ENCODE results near the gene IGFLR1.
"Not testable (repeated sequence)": the region's sequence is repeated elsewhere in the genome, so short reads cannot be mapped to it uniquely, and the experiment has no call there.

IGFLR1 gene

DNA sequence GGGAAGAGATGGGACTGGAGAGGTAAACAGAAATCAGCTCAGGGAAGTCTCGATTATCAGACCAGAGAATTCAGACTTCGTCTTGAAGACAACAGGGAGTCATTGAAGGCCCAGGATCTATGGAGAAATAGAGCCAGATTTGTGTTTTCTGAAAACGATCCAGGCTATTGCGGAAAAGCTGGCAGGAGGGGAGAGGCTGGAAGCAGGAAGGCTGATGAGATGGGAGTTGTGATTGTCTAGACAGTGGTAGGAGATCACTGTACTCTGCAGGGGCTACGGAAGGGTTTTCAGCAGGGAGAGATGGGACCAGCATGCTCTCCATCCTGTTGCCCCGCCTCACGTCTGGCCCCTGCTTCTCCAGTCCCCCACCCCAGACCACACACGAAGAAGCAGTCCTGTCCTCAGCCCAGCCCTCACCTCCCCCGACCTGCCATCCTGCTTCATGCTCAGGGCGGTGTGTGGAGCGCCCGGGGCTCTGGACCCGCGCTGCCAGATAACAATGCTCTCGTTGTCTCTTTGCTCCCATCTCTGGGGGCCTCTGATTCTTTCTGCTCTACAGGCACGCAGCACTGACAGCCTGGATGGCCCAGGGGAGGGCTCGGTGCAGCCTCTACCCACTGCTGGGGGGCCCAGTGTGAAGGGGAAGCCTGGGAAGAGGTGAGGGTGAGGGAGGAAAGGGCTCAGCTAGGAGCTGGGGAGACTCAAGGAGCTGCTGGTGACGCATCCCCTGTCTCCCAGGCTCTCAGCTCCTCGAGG lies 35.0 kb upstream of the IGFLR1 start:
- DNase-seq: no peak

DNA sequence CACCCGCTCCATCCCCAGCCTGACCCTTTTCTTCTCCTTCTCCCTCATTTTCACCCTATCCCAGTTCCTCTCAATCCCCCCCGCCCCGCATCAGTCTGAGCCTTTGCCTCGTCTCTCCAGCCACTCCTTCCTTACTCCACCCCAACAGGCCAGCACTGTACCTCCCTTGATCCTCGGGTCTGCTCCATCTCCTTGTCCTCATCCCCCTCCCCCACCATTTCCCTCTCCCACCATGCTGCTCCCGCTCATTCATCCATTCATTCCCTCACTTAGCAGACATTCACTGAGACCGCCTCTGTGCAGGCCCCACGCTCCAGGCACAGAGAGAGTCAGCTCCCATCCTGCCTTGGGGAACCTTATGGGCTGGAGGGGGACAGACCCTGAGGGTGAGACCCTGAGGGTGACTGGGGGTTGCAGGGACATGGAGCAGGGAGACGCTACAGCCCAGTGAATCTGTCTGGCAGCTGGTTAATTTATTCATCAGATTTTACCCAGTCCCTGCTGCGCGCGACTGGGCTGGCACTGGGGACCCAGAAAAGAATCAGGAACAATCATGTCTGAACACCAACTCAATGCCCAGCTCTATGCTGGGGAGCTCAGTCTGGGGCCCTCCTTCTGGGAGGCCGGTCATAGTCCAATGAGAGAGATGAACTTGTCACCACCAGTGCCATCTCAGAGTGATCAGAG lies 34.0 kb upstream of the IGFLR1 start:
- no peak for DNase-seq

DNA sequence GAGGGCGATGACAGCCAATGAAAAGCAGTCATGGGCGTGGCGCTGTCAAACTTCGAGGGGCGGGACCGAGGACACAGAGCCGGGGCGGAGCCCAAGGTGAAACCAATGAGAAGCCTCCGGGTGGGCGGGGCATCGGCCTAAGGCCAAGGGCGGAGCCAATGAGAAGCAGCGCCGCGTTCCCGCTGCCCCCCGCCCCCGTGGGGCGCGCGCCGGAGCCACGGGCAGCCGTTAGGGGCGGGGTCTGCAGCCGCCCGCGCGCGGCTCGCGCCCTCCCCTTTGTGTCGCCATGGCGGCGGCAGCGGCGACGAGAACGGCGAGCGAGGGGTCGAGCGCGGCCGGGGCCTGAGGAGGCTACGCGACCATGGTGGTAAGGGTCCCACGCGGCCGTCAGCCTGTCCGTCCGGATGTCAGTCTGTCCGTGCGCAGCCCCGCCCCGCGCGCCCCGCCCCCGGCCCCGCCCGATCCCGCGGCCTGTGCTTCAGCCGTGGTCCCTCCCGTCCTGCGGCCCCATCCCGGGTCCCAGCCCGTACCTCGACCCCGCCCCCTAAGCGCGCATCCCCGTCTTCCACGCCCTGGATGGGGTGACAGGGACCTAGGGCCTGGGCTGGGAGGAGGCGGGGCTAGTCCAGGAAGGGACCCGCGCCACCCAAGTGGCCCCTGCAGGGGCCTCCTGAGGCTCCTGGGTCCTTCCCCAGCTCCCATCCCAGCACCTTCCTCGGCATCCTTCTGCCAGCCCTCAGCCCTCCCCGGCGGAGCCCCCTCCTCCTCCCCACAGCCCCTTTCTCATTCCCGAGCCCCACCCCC lies 33.2 kb upstream of the IGFLR1 start, which contains the start of gene ARHGAP33:
TSS of gene ARHGAP33 (plus strand) at position 267 of the 804 bp plus-strand sequence. CDS start at position 362, 95 bp downstream.
- DNase-seq: peak; percentile 99 to 100 (median 100)

DNA sequence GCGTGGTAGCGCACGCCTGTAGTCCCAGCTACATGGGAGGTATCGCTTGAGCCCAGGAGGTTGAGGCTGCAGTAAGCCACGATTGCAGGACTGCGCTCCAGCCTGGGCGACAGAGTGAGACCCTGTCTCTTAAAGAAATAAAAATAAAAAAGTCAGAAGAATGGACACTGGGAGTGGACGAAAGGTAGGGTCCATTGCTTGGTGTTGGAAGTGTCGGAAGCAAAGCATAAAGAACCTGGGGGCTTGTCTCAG lies 32.7 kb upstream of the IGFLR1 start:
- no peak for DNase-seq

DNA sequence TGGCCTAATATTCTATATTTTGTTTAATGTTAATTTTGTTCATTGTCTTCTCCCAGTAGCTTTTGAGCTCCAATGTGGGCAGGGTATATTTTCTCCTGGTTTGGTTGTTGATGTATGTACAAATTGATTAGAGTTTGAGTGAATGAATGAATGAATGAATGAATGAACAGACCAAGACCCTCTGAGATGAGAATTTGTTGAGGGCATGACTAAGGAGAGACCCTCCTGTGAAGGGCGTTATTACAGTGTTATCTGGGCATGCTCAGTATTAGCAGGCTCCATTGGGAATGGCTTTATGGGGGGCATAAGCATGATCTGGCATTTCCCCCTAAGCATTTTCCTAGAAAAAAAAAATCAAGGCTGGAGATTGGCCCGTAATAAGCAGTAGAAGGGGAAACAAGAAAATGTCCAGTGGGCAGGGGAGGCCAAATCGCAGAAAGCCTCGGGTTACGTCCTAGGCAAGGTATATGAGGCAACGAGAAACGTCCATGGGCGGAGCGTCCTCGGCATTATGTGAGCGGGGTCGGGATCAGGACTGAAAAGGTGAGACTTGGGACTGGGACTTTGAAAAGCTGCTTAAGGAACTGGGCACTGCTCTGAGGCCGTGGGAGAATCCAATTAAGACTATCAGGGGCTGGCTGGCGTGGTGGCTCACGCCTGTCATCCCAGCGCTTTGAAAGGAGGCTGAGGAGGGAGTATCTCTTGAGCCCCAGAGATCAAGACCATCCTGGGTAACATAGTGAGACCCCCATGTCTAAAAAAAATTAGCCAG lies 32.2 kb upstream of the IGFLR1 start:
- DNase-seq: no peak

DNA sequence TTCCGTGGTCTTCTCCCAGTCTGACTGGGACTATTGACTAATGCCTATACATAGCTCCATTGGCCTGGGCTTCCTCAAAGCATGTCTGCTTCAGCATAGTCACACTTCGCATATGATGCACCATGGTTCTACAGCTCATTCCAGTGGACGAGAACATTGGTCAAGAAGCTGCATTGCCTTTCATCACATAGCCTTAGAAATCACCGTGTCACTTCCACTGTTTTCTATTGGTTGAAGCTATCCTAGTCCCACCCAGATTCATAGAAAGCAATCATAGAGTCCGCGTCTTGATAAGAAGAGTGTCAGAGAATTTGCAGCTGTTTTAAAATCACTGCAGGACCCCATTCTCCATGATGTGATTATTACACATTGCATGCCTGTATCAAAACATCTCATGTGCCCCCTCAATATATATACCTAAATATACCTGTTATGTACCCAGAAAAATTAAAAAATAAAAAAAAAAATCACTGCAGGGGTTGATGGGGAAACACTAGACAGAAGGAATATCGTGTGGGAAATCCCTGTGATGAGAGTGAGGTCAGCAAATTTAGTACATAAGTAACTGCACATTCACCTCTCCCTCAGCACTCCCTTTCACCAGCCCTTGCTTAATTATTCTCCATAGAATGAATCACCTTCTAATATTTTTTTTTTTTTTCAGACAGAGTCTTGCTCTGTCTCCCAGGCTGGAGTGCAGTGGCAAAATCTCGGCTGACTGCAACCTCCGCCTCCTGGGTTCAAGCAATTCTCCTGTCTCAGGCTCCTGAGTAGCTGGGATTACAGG lies 31.0 kb upstream of the IGFLR1 start:
- no peak for DNase-seq

DNA sequence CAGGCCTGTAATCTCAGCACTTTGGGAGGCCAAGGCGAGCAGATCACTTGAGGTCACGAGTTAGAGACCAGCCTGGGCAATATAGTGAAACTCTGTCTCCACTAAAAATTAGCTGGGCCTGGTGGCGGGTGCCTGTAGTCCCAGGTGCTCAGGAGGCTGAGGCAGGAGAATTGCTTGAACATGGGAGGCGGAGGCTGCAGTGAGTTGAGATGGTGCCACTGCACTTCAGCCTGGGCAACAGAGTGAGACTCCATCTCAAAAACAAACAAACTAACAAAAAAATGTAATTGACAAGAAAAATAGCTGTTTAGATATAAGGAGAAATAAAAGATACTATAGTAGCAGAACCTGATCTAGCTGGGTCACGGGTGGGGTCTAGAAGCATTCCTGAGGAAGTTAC lies 30.1 kb upstream of the IGFLR1 start:
- DNase-seq: not testable (repeated sequence)

DNA sequence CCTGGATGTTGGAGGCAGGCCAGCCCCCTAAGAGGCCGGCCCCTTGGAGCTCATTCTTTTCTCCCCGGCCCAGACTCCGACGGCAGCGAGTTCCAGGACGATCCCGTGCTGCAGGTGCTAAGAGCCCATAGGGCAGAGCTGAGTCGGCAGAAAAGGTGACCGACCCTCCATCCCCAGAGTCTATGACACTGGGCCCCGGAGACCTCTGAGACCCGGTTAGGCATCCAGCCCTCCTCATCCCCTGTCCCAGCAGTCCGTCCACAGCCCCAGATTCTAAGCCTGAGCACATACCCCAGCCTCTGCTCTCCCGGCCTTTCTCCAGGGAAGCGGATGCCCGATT lies 25.8 kb upstream of the IGFLR1 start:
- no peak for DNase-seq

DNA sequence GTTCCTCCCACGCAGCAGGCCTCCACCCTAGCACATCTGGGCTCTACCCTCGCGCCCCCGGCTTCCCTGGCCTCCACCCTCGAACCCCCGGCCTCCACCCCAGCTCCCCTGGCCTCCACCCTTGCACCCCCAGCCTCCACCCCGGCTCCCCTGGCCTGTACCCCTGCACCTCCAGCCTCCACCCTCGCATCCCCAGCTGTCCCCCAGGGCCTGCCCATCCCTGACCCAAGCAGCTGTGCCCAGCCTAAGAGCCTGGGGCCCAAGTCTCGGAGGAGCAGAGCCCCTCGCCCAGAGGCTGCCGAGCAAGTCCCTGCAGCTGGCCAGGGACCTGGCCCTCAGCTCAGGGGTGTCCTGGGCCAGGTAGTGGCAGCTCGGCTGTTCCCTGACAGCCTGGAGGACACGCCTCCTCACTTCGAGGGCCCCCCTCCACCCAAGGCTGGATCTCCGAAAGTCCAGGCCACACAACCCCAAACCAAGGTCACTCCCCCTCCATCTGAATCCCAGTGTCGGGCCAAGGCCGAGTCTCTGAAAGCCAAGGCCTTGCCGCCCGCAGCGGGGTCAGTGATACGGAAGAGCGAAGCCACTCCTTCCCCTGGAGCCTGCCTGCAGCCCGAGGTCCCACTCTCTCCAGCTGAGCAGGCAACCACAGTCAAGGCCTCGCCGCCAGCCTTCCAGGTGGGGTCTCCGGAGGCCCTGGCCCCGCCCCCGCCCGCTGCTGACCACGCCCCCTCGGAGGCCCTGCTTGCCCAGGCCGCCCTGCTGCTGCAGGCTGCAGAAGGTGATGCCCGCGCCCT lies 25.2 kb upstream of the IGFLR1 start:
- no peak for DNase-seq

DNA sequence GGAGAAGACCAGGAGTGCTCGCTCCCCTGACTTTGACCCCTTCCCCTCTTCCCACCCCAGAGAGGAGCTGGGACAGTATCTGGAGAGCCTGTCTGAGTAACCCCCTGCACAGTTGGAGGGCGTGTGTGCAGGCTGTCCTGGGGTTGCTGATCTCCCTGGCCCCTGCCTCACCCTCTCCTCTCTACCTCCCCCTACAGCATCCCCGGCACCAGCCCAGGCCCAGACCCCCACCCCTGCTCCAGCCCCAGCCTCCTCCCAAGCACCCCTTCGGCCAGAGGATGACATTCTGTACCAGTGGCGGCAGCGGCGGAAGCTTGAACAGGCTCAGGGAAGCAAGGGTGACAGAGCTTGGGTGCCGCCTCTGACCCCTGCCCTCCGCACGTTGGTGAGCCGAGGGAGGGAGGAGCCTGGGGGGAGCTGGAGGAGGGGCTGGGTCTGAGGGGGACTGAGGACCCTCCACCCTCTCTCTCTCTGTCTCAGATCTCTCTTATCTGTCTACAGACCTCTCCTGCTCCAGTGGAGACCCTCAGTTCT lies 24.4 kb upstream of the IGFLR1 start:
- DNase-seq: no peak

DNA sequence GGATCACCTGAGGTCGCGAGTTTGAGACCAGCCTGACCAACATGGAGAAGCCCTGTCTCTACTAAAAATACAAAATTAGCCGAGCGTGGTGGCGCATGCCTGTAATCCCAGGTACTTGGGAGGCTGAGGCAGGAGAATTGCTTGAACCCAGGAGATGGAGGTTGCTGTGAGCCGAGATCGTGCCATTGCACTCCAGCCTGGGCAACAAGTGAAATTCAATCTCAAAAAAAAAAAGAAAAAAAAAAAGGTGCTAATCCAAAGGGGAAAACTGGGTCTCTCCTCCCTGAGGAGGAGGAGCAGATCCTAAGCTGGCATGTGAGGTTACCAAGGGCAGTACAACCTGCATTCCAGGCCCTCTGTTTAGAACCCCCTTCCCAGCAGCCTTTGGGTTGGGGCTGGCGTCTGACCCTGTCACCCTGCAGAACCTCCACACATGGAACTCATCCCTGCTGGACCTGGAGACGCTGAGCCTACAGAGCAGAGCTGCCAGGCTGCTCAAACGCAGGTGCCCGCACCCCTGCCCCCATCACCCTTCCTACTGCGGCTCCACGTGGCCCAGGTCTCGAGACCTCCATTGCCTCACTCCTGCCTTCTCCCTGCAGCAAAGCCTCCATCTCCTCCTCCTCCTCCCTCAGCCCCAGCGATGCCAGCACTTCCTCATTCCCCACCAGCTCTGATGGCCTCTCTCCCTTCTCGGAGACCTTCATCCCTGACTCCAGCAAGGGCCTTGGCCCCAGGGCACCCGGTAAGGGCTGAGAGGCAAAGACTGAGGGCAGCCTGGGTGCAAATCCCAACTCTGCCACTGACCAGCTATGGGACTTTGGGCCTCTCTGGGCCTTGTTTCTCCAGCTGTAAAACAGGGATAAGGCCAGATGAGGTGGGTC lies 22.4 kb upstream of the IGFLR1 start:
- no peak for DNase-seq

DNA sequence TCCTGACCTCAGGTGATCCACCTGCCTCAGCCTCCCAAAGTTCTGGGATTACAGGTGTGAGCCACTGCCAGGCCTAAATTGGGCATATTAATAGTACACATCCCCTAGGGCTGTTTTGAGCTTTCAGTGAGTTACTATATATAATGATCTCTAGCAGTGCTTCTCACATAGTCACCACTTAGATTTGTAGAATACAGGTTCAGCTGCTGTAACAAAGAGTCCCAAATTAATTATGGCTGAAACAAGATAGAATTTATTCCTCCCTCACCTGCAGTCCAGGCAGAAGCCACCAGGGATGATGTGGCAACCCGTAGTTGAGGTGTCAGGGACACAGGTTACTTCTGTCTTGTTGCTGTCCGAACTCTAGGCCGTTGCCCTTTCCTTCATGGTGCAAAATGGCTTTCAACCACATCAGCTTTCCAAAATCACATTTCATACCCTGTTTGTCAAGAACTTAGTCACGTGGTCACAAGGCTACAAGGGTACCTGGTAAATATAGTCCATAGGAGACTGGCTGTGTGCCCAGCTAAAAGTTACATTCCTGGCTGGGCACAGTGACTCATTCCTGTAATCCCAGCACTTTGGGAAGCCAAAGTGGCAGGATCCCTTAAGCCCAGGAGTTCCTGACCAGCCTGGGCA lies 18.6 kb upstream of the IGFLR1 start:
- no peak for DNase-seq

DNA sequence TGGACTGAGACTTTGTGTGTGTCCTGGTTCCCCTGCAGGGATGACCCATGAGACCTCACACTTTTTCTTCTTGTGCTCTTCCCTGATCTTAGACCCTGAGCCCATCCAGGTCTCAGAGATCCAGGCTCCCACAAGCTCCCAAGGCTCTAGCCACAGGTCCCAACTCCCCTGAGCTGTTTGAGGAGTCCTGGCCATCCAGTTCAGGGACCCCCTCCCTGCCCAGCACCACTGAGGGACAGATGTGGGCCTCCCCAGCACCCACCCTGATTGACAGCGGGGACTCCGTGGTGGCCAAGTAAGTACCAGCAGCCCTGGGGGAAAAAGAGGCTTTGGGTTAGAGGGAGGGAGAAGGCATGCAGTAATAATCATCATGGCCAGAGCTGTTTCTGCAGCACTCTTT lies 17.4 kb upstream of the IGFLR1 start:
- DNase-seq: no peak

DNA sequence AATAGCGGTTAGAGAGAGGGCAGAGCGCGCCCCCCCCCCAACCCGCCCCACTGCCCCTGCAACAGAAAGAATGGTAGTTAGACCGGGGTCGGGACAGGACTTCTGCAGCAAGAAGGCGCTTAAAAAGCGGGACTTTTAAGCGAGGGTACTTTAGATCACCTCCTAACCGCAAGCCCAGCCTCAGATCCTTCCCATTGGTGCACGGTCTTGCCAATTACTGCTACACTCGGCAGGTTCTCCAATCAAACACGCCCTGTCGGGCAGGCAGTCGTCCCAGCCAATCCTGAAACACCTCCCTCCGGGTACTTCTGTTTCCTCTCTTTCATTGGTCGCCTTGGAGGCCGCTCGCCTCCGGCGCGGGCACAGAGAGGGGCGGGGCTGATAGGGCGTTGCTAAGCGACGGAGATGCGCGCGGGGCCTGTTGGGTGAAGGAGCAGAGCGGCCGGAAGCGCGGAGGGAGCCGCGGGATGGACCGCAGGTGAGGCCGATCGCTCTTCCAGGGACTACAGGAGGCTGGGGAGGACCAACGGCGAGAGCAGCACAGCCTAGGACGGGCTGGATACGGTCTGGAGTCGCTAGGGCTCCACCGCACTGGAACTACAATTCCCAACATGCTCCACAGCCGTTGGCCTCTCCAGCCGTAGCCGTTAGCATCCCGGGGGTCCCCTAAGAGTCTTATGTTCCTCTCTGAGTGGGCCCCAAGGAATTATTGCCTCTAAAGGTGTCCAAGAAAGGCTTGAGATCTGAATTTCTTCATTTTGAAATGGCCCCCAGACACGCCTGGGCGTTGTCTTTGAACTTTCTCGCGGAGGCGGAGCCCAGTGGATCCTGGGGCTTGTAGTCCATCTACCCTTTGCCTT lies 15.7 kb upstream of the IGFLR1 start, which contains the start of gene PROSER3:
TSS of gene PROSER3 (plus strand) at position 428 of the 860 bp plus-strand sequence. CDS start at position 468, 40 bp downstream.
- DNase-seq: peak; percentile 98 to 100 (median 99)

DNA sequence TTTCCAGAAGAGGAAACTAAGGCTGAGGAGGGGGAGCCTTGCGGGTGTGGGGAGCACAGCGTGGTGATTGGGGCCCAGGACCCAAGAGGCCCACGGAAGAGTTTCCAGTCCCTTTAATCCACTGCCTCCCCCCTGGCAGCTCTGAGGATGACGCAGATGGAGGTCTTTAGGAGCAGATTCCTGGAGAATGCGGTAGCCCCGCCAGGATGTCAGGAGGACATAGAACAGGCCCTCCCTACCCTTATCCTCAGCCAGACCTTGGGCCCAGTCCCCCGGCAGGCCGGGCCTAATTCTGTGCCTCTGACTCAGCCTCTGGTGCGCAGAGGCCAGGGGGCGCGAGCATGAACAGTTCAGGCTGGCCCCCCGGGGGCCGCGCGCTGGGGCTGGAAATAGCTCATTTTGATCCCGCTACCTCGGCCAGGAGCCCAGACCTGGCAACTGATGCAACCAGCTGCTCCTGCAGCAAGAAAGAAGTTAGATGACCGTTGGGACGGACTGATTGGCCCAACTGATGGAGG lies 15.0 kb upstream of the IGFLR1 start:
- DNase-seq: peak in 3 of 4 experiments; percentile 15 to 44 (median 31)

DNA sequence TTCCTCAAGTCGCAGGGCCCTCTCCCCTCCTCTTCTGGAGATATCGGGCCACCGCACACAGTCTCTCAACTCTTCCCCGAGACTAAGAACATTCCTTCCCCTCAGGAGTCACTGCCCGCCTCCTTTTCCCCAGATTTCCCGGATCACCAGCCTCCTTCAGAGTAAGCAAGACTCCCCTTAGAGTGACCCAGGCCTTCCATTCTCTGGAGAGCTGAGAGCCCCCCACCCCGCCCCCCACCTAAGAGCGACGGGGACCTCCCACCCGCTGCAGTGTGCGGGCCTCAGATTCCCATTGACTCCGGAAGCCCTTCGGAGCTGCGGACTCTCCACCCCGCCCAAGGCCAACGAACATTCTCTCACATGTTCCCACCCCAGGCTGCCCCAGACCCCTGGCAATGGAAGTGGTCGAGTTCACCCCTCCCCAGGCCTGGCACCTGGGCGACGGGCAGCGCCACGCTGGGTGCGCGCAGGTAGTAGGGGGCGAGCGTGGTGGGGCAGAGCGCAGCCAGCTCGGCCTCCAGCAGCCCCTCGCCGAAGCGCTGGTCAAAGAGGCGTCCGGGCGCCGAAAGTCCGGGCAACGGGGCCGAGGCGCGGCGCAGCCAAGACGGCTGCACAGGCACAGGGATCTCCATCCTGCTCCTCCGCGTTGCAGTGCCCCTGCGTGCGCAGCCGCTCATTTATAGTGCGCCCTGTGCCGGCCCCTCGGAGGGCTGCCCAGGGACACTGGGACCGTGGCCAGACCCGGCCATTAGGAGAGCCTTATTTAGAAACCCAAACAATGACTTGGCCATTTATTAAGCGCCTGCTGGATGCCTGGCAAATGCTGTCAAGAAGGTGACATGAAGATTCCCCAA lies 14.4 kb upstream of the IGFLR1 start, which contains the start of gene HSPB6:
TSS of gene HSPB6 (minus strand) at position 653 of the 854 bp plus-strand sequence. CDS start at position 632, 21 bp downstream.
- peak in 2 of 4 experiments; percentile 11 to 20 for DNase-seq

Measured in suppressor macrophage (primary cell).